Measurements from ENCODE around the gene ERN1. TPM values are rescaled to one million over a fixed set of nuclear protein-coding genes. Genes with fewer than 3 reads are reported as not detected.
A peak's percentile ranks its signal among the peaks of the same experiment; 100 is the strongest.

ERN1 gene
- total and polyA plus RNA-seq, 7 donors: 1.2 to 9.4 (median 7.4) TPM

DNA sequence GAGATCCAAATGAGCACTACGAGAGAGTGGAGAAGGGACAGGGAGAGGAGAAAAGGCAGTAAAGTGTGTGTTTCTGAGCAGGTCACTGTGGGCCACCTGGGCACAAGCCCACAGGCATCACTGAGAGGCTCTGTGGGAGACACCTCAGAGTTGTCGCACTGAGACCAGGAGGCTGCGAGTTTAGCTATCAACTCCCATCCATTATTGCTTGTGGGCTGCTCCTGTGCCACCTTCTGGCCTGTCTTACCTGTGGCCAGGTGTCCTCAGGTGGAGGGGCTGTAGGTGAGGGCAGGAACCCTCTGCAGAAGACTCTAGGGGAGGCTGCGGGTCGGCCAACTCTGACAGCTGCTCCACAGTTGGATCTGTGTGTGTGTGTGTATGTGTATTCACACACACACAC, 134.3 kb downstream of the ERN1 start:
- Histone ChIP-seq H3K27me3 (peaks cover 14 to 58% (median 35%) of the 10 kb centered on the region in 3 donors), H3K4me1 (peaks cover 0 to 18% (median 16%) of the 10 kb centered on the region in 4 donors), H3K4me3 (no peak overlapping the region), H3K27ac (no peak overlapping the region), H3K9me3 (no peaks in the 10 kb centered on the region), H3K36me3 (no peaks in the 10 kb centered on the region)
- peak; percentile 18 for DNase-seq
- TF ChIP-seq CTCF (IDR thresholded peaks at IDR 0.05) (no peak), EP300 (IDR thresholded peaks at IDR 0.05) (no peak), POLR2AphosphoS5 (IDR thresholded peaks at IDR 0.05) (no peak), POLR2A (IDR thresholded peaks at IDR 0.05) (no peak)
- intact Hi-C loops (cut with DNase I): no loop called here
- 84 to 90% methylated on average over 5 of the region's 5 CpGs for WGBS, 2 donors

DNA sequence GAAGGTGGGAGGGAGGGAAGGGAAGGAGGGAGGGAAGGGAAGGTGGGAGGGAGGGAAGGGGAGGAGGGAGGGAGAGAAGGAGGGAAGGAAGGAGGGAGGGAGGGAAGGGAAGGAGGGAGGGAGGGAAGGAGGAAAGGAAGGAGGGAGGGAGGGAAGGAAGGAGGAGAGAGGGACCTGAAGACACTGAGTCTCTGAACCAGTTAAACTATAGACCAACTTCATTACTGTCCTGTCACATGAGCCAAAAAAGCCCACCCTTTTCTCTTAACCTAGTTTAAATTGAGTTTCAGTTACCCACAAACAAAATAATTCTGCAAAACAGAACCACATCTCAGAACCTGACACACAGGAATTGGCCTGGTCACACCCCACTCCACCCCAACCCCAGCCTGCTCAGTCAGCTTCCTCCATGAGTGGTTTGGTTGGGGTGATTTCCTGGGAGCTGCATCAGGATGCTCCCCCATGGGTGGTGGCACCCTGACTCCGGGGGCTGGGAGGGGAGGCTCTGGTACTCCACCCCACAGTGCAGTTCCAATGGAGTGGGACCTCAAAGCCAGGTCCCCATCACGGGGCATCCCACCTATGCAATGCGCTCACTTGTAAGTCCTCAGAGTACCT, 136.5 kb downstream of the ERN1 start:
- H3K27ac ChIP-seq: no peak overlapping the region
- intact Hi-C loops (cut with DNase I): loop anchor here (5.0 kb wide), 2 partner anchors 36 to 81 kb away; partner anchors contain the start of gene CSHL1
- peaks cover 0 to 23% (median 18%) of the 10 kb centered on the region in 4 donors for H3K4me1 ChIP-seq
- H3K36me3 ChIP-seq: no peaks in the 10 kb centered on the region
- TF ChIP-seq POLR2AphosphoS5 (IDR thresholded peaks at IDR 0.05): no peak
- TF ChIP-seq POLR2A (IDR thresholded peaks at IDR 0.05): no peak
- TF ChIP-seq EP300 (IDR thresholded peaks at IDR 0.05): no peak
- no peak for TF ChIP-seq CTCF (IDR thresholded peaks at IDR 0.05)
- no peak overlapping the region for H3K4me3 ChIP-seq
- DNase-seq: peak; percentile 43
- H3K27me3 ChIP-seq: peaks cover 5 to 50% (median 21%) of the 10 kb centered on the region in 3 donors
- WGBS, 2 donors: 61 to 78% methylated on average over 3 of the region's 3 CpGs
- H3K9me3 ChIP-seq: no peaks in the 10 kb centered on the region

DNA sequence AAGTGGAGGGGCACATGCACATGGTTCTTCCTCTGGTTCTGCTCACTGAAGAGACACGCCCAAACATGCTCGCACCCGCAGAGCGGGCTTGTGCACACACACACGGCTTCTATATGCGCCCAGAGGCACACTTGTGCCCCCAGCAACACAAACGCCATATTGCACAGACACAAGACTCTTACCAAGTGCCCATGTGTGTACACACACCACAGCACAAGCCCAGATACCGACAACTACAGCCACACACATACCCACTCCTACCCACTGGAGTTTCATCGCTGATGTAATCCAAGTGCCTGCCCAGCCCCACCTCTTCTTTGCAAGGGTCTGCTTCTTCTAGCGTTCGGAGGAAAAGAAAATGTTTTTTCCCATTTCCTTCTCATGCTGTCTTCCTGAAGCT, 138.3 kb downstream of the ERN1 start:
- no peak for TF ChIP-seq POLR2A (IDR thresholded peaks at IDR 0.05)
- TF ChIP-seq POLR2AphosphoS5 (IDR thresholded peaks at IDR 0.05): no peak
- TF ChIP-seq CTCF (IDR thresholded peaks at IDR 0.05): no peak
- no peak for TF ChIP-seq EP300 (IDR thresholded peaks at IDR 0.05)
- Histone ChIP-seq H3K4me3 (peak overlapping the region in 2 of 4 donors; percentile 25 to 30), H3K27ac (peak overlapping the region in 3 of 4 donors; percentile 22 to 47 (median 34)), H3K9me3 (no peaks in the 10 kb centered on the region), H3K4me1 (peaks cover 0 to 29% (median 22%) of the 10 kb centered on the region in 4 donors), H3K36me3 (no peaks in the 10 kb centered on the region), H3K27me3 (peaks cover 0 to 34% (median 5%) of the 10 kb centered on the region in 3 donors)
- intact Hi-C loops (cut with DNase I): loop anchor here (5.0 kb wide), 2 partner anchors 34 to 79 kb away; partner anchors contain the start of gene CSHL1
- 76 to 83% methylated on average over 11 of the region's 11 CpGs for WGBS, 2 donors
- no peak for DNase-seq

- peaks cover 0 to 29% (median 5%) of the 10 kb centered on the region in 3 donors for H3K27me3 ChIP-seq
- intact Hi-C loops (cut with DNase I): loop anchor here (5.0 kb wide), 2 partner anchors 32 to 77 kb away; partner anchors contain the start of gene CSHL1
- peak overlapping the region in 3 of 4 donors; percentile 22 to 43 (median 36) for H3K4me3 ChIP-seq
- WGBS, 2 donors: 70 to 87% methylated on average over 21 of the region's 21 CpGs
- peak overlapping the region in 3 of 4 donors; percentile 52 to 74 (median 69) for H3K27ac ChIP-seq
- no peaks in the 10 kb centered on the region for H3K9me3 ChIP-seq
- TF ChIP-seq POLR2A (IDR thresholded peaks at IDR 0.05): no peak
- H3K4me1 ChIP-seq: peaks cover 0 to 39% (median 26%) of the 10 kb centered on the region in 4 donors
- no peaks in the 10 kb centered on the region for H3K36me3 ChIP-seq
- DNase-seq: no peak
Measured at GRCh38 chr17:63989622-63990345, 140.2 kb downstream of the ERN1 start.

Small RNA genes lying within 50 kb of the gene (small RNA-seq; reads per million reads assigned to genes)
- gene SNORD104: 135,847 to 293,078 (median 259,872) reads per million in 3 donors

Other genes starting within 250 kb of the ERN1 start
- not detected for gene GH2, start 248.2 kb downstream of the ERN1 start, total RNA-seq
- not detected for gene GH2, start 248.2 kb downstream of the ERN1 start, polyA plus RNA-seq
- gene CSH1, start 233.6 kb downstream of the ERN1 start, total RNA-seq: not detected
- not detected for gene CSH1, start 233.6 kb downstream of the ERN1 start, polyA plus RNA-seq
- not detected for gene CSHL1, start 218.9 kb downstream of the ERN1 start, total RNA-seq
- not detected for gene CSHL1, start 218.9 kb downstream of the ERN1 start, polyA plus RNA-seq
- gene GH1, start 211.3 kb downstream of the ERN1 start, total RNA-seq: not detected
- gene GH1, start 211.3 kb downstream of the ERN1 start, polyA plus RNA-seq: under 1 TPM in 1 of 3 donors, not detected in 2; 0.25 TPM
- gene CD79B, start 197.8 kb downstream of the ERN1 start, total RNA-seq: 1 to 10 TPM in 2 of 4 donors, under 1 TPM in 2; 0.66 to 1.8 (median 0.96) TPM
- gene CD79B, start 197.8 kb downstream of the ERN1 start, polyA plus RNA-seq: 100 to 1,000 TPM in 1 of 3 donors, 1 to 10 TPM in 1, not detected in 1; 2.4 to 112 TPM
- gene SCN4A, start 157.2 kb downstream of the ERN1 start, total RNA-seq: 1 to 10 TPM in 2 of 4 donors, under 1 TPM in 2; 0.68 to 4.2 (median 1.0) TPM
- under 1 TPM in 2 of 3 donors, not detected in 1; 0.23 to 0.52 TPM for gene SCN4A, start 157.2 kb downstream of the ERN1 start, polyA plus RNA-seq
- gene PRR29, start 131.8 kb downstream of the ERN1 start, total RNA-seq: not detected
- gene PRR29, start 131.8 kb downstream of the ERN1 start, polyA plus RNA-seq: under 1 TPM in 2 of 3 donors, not detected in 1; 0.22 to 0.60 TPM
- 10 to 100 TPM; 27.4 to 59.5 (median 29.9) TPM for gene ICAM2, start 109.5 kb downstream of the ERN1 start, total RNA-seq
- 10 to 100 TPM in 1 of 3 donors, 1 to 10 TPM in 2; 6.0 to 31.7 (median 7.4) TPM for gene ICAM2, start 109.5 kb downstream of the ERN1 start, polyA plus RNA-seq
- 10 to 100 TPM; 39.3 to 50.7 (median 42.5) TPM for gene TEX2, start 133.1 kb upstream of the ERN1 start, total RNA-seq
- 10 to 100 TPM in 1 of 3 donors, 1 to 10 TPM in 2; 4.6 to 14.5 (median 7.8) TPM for gene TEX2, start 133.1 kb upstream of the ERN1 start, polyA plus RNA-seq